IMR-90 (cell line): Measurements from ENCODE around the gene PLXND1. TPM values are rescaled to one million over a fixed set of nuclear protein-coding genes. Genes with fewer than 3 reads are reported as not detected.

Experiments
- ATAC-seq: fragments of 200-7000 bp; cut with Tn5 transposase; 2 replicates; pipeline ENCODE4 v1.9.1; 2020; ENCODE audit warnings: low read depth, mild to moderate bottlenecking, moderate library complexity
- BruUV-seq: library from RNA; stranded (reverse); fragments of 400-500 nt; replicated peaks from 2 replicates; lab custom pipeline; 2021; lab: Mats Ljungman, UMichigan
- CTCF ChIA-PET: fragments of 300-600 bp; formaldehyde crosslinking; extraction: SDS; loops from one replicate; lab custom pipeline; 2021; ENCODE audit warnings: antibody characterized with exemption; lab: Yijun Ruan, JAX
- POLR2A ChIA-PET: fragments of 300-600 bp; sonication (Branson Sonifier 250); formaldehyde crosslinking; loops from one replicate; lab custom pipeline; 2022; ENCODE audit warnings: antibody characterized with exemption; ENCODE audit not compliant: unreplicated experiment; lab: Charles Lee
- DNase-seq: peaks from one replicate; pipeline ENCODE4 v3.0.0; 2013
- H2AFZ ChIP-seq: replicated peaks from 2 replicates; pipeline ENCODE3; 2013; ENCODE audit warnings: low read length, mild to moderate bottlenecking; ENCODE audit not compliant: poor library complexity
- H2AK5ac ChIP-seq: 2 replicates; pipeline ENCODE4 v1.6.1; 2013; ENCODE audit warnings: low read depth, low read length, inconsistent platforms
- H2AK9ac ChIP-seq: replicated peaks from 2 replicates; pipeline ENCODE3; 2013; ENCODE audit warnings: mild to moderate bottlenecking, low read depth, low read length, moderate library complexity; ENCODE audit not compliant: poor library complexity
- H2BK120ac ChIP-seq: 2 replicates; pipeline ENCODE4 v1.6.1; 2013; ENCODE audit warnings: low read depth, low read length, inconsistent platforms
- H2BK15ac ChIP-seq: 3 replicates; pipeline ENCODE4 v1.6.1; 2013; ENCODE audit warnings: low read depth, low read length, inconsistent platforms
- H2BK20ac ChIP-seq: 2 replicates; pipeline ENCODE4 v1.6.1; 2013; ENCODE audit warnings: low read depth, mild to moderate bottlenecking, inconsistent platforms, low read length, moderate library complexity
- H2BK5ac ChIP-seq: 2 replicates; pipeline ENCODE4 v1.6.1; 2013; ENCODE audit warnings: mild to moderate bottlenecking, low read depth, low read length, inconsistent platforms; ENCODE audit not compliant: poor library complexity, severe bottlenecking
- H3K14ac ChIP-seq: replicated peaks from 2 replicates; pipeline ENCODE4 v1.6.1; 2013; ENCODE audit warnings: low read depth, low read length, inconsistent platforms
- H3K18ac ChIP-seq: 2 replicates; pipeline ENCODE4 v1.6.1; 2013; ENCODE audit warnings: low read depth, low read length, control low read depth
- H3K23ac ChIP-seq: 2 replicates; pipeline ENCODE4 v1.6.1; 2013; ENCODE audit warnings: low read depth, low read length, inconsistent platforms
- H3K27ac ChIP-seq: 2 replicates; pipeline ENCODE4 v1.5.1; 2013; ENCODE audit warnings: mild to moderate bottlenecking, control low read depth, low read length; ENCODE audit not compliant: insufficient read depth
- H3K27me3 ChIP-seq: 2 replicates; pipeline ENCODE4 v1.6.1; 2013; ENCODE audit warnings: low read length; ENCODE audit not compliant: control insufficient read depth, insufficient read depth
- H3K36me3 ChIP-seq: 2 replicates; pipeline ENCODE4 v1.6.1; 2013; ENCODE audit warnings: low read length, mixed read lengths; ENCODE audit not compliant: control insufficient read depth, insufficient read depth
- H3K4ac ChIP-seq: 2 replicates; pipeline ENCODE4 v1.6.1; 2013; ENCODE audit warnings: low read depth, low read length, inconsistent platforms
- H3K4me1 ChIP-seq: 2 replicates; pipeline ENCODE4 v1.6.1; 2013; ENCODE audit warnings: low read length, mixed read lengths; ENCODE audit not compliant: control insufficient read depth, insufficient read depth
- H3K4me2 ChIP-seq: 2 replicates; pipeline ENCODE4 v1.6.1; 2013; ENCODE audit warnings: low read depth, mild to moderate bottlenecking, control low read depth, low read length, moderate library complexity
- H3K4me3 ChIP-seq: 2 replicates; pipeline ENCODE4 v1.5.1; 2013; ENCODE audit warnings: low read depth, mild to moderate bottlenecking, control low read depth, low read length, moderate library complexity; ENCODE audit not compliant: insufficient read depth
- H3K56ac ChIP-seq: 2 replicates; pipeline ENCODE4 v1.6.1; 2013; ENCODE audit warnings: low read length, inconsistent platforms; ENCODE audit not compliant: insufficient read depth; ENCODE audit errors: extremely low read depth
- H3K79me1 ChIP-seq, 2 experiments: 2 replicates each; pipeline ENCODE4 v1.6.1; 2013; ENCODE audit warnings: low read length in 2 of 2, inconsistent platforms in 1 of 2, low read depth in 1 of 2
- H3K9ac ChIP-seq: 2 replicates; pipeline ENCODE4 v1.6.1; 2013; ENCODE audit warnings: low read depth, low read length, control low read depth
- H3K9me1 ChIP-seq: 2 replicates; pipeline ENCODE4 v1.6.1; 2013; ENCODE audit warnings: low read length, inconsistent platforms; ENCODE audit not compliant: insufficient read depth
- H3K9me3 ChIP-seq: 2 replicates; pipeline ENCODE4 v1.6.1; 2013; ENCODE audit warnings: low read length; ENCODE audit not compliant: control insufficient read depth, insufficient read depth
- H4K20me1 ChIP-seq: 2 replicates; pipeline ENCODE4 v1.6.1; 2013; ENCODE audit warnings: low read length, inconsistent platforms; ENCODE audit not compliant: insufficient read depth
- H4K5ac ChIP-seq: 2 replicates; pipeline ENCODE4 v1.6.1; 2013; ENCODE audit warnings: mild to moderate bottlenecking, low read depth, low read length, control low read depth
- H4K8ac ChIP-seq, 2 experiments: 2 replicates each; pipeline ENCODE4 v1.6.1; 2013; ENCODE audit warnings: low read depth in 2 of 2, low read length in 2 of 2, control low read depth in 1 of 2, inconsistent platforms in 1 of 2
- H4K91ac ChIP-seq: 2 replicates; pipeline ENCODE4 v1.6.1; 2013; ENCODE audit warnings: low read depth, low read length, inconsistent platforms; ENCODE audit not compliant: insufficient read depth
- BHLHE40 ChIP-seq: fragments of 150-350 bp; IDR thresholded peaks from 2 replicates; pipeline ENCODE4 v1.6.1; 2016; ENCODE audit warnings: mild to moderate bottlenecking, low read depth, low read length
- CEBPB ChIP-seq: IDR thresholded peaks from 2 replicates; pipeline ENCODE4 v1.6.1; 2012; ENCODE audit warnings: low read depth, low read length, improper control_type of control experiment
- CHD1 ChIP-seq: IDR thresholded peaks from 2 replicates; pipeline ENCODE4 v1.6.1; 2012; ENCODE audit warnings: low read depth, low read length, improper control_type of control experiment
- FOS ChIP-seq: fragments of 150-350 bp; IDR thresholded peaks from 2 replicates; pipeline ENCODE4 v1.6.1; 2016; ENCODE audit warnings: low read depth, low read length
- MAFK ChIP-seq: IDR thresholded peaks from 2 replicates; pipeline ENCODE4 v1.6.1; 2012; ENCODE audit warnings: low read depth, low read length, improper control_type of control experiment
- MAZ ChIP-seq: IDR thresholded peaks from 2 replicates; pipeline ENCODE4 v1.6.1; 2012; ENCODE audit warnings: low read depth, mild to moderate bottlenecking, low read length, improper control_type of control experiment, moderate library complexity, borderline replicate concordance
- MXI1 ChIP-seq: IDR thresholded peaks from 2 replicates; pipeline ENCODE4 v1.6.1; 2012; ENCODE audit warnings: low read depth, mild to moderate bottlenecking, low read length, moderate library complexity, borderline replicate concordance
- NFE2L2 ChIP-seq: fragments of 150-350 bp; IDR thresholded peaks from 2 replicates; pipeline ENCODE4 v1.6.1; 2016; ENCODE audit warnings: low read depth, mild to moderate bottlenecking, low read length
- POLR2A ChIP-seq: IDR thresholded peaks from 2 replicates; pipeline ENCODE4 v1.6.1; 2012; ENCODE audit warnings: mild to moderate bottlenecking, low read depth, low read length
- RAD21 ChIP-seq: IDR thresholded peaks from 2 replicates; pipeline ENCODE4 v1.6.1; 2012; ENCODE audit warnings: low read length, improper control_type of control experiment
- RCOR1 ChIP-seq: IDR thresholded peaks from 2 replicates; pipeline ENCODE4 v1.6.1; 2012; ENCODE audit warnings: mild to moderate bottlenecking, low read length, improper control_type of control experiment; ENCODE audit not compliant: insufficient replicate concordance
- RFX5 ChIP-seq: IDR thresholded peaks from 2 replicates; pipeline ENCODE4 v1.8.0; 2012; ENCODE audit warnings: low read depth, mild to moderate bottlenecking, low read length, moderate library complexity
- SMC3 ChIP-seq: fragments of 150-350 bp; IDR thresholded peaks from 2 replicates; pipeline ENCODE4 v1.6.1; 2016; ENCODE audit warnings: low read depth, mild to moderate bottlenecking, antibody characterized with exemption, low read length, moderate library complexity
- WGBS, 2 experiments: methylation state at CpG; one replicate each; pipeline versions ENCODE4 v1.1.5 to v1.1.7; 2013; ENCODE audit warnings: missing lambda C conversion rate in 2 of 2; ENCODE audit not compliant: insufficient read length in 1 of 2; ENCODE audit errors: extremely low coverage in 2 of 2; 5-methylcytosine and 5-hydroxymethylcytosine counted together
- dilution Hi-C: fragments of 300-500 bp; cut with HindIII; formaldehyde crosslinking; loops from one replicate; pipeline ENCODE4 v1.14.3; 2018; ENCODE audit warnings: low sequenced_read_pairs; ENCODE audit not compliant: unreplicated experiment
- in situ Hi-C: fragments of 300-500 bp; cut with MboI; formaldehyde crosslinking; loops from 3 replicates; pipeline ENCODE4 v1.14.3; 2019; ENCODE audit warnings: low sequenced_read_pairs, inconsistent platforms, mixed read lengths
- intact Hi-C: fragments of 100-400 bp; cut with micrococcal nuclease; formaldehyde crosslinking; loops from 2 replicates; pipeline ENCODE4 v1.10.0; 2022
- polyA plus RNA-seq, 3 experiments: library from polyadenylated mRNA; depleted of rRNA; stranded (reverse); fragments of >200 nt; gene quantifications; 2 replicates each; pipeline ENCODE4 v1.2.3, GENCODE V29; 2012; ENCODE audit warnings: low replicate concordance in 1 of 3
- total RNA-seq: library from RNA; depleted of rRNA; stranded (reverse); fragments of >200 nt; gene quantifications from 2 replicates; pipeline ENCODE4 v1.2.3, GENCODE V29; 2012
- TF ChIP-seq, protein P1 (sequence below): fragments of 150-350 bp; IDR thresholded peaks from 2 replicates; pipeline ENCODE4 v1.6.1; 2017; ENCODE audit warnings: mild to moderate bottlenecking, antibody characterized with exemption, low read length, low read depth
- TF ChIP-seq, protein P2 (sequence below): conservative IDR thresholded peaks from 2 replicates; pipeline ENCODE4 v1.5.1; 2012; ENCODE audit warnings: mild to moderate bottlenecking, low read depth, low read length, improper control_type of control experiment

The PLXND1 gene
- total and polyA plus RNA-seq, 2 of the 4 experiments (the other 2 are of a cell fraction), result 19.2 to 67.1 TPM

DNA sequence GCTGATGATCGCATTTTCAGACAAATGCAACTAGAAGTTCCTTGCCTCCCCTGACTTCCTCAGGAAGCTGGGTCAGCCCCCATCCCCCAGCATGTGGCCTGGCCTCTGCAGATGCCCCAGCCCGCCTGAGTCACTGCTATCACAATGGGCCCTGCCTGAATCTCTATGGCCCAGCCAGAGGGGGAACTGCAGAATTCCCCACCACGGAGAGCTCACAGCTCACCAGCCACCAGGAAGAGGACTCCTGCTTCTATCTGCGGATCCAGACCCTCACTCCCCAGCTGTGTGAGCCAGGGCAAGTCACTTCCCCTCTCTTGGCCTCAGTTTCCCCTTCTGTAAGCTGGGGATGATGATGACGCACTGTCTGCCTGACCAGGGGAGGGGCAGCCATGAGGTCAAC is 6.9 kb downstream of the PLXND1 start:
- 0 out of 2 replicates have a peak overlapping the region, but pooled peaks have one; percentile 38 for H3K56ac ChIP-seq
- peak overlapping the region; percentile 56; the same call in 1 of the 2 replicates for H3K23ac ChIP-seq
- peaks cover 30% of the 10 kb centered on the region for H4K20me1 ChIP-seq
- peaks cover 33% of the 10 kb centered on the region for H3K9me1 ChIP-seq
- no peaks in the 10 kb centered on the region for H3K36me3 ChIP-seq
- H3K27me3 ChIP-seq, result no peaks in the 10 kb centered on the region
- peak overlapping the region; percentile 55; the same call in 1 of the 2 replicates for H3K9ac ChIP-seq
- H2AK9ac ChIP-seq, result peak overlapping the region; percentile 95
- BruUV-seq, result no TSS peak
- H3K9me3 ChIP-seq, result no peaks in the 10 kb centered on the region
- peak overlapping the region; percentile 44 for H3K18ac ChIP-seq
- dilution Hi-C loops, result no loop called here
- H3K4me1 ChIP-seq, result peaks cover 57% of the 10 kb centered on the region
- peak overlapping the region; percentile 71 for H2AFZ ChIP-seq
- peak overlapping the region; percentile 84 for H4K91ac ChIP-seq
- H3K27ac ChIP-seq, result peak overlapping the region; percentile 82
- peak overlapping the region; percentile 99 for H2AK5ac ChIP-seq
- H3K4me3 ChIP-seq, result no peak overlapping the region
- peak overlapping the region; percentile 71 to 84 for H4K8ac ChIP-seq
- in situ Hi-C loops, result loop anchor here (5.0 to 25.0 kb wide), 2 partner anchors 107 to 212 kb away; no protein-coding TSS in a partner anchor
- peak overlapping the region; percentile 79 for H3K14ac ChIP-seq
- H4K5ac ChIP-seq, result peak overlapping the region; percentile 72
- DNase-seq, result peak; percentile 82
- peak; percentile 6 for ATAC-seq
- intact Hi-C loops, result loop anchor here (5.0 kb wide), 2 partner anchors 157 to 217 kb away; partner anchors contain the start of gene IFT122
- CTCF ChIA-PET, result interaction anchor here (4.2 kb wide), 1 partner anchor 109 kb away, joined by 25 read pairs; no protein-coding TSS in a partner anchor
- H2BK5ac ChIP-seq, result peak overlapping the region; percentile 84
- peak overlapping the region; percentile 73 for H2BK20ac ChIP-seq
- POLR2A ChIA-PET, result no interaction called here
- H3K79me1 ChIP-seq, result peaks cover 26 to 86% of the 10 kb centered on the region in 2 experiments
- H3K4me2 ChIP-seq, result peak overlapping the region; percentile 45; the same call in 1 of the 2 replicates
- no CpG with 5 or more reads among the region's 5 CpGs for WGBS, 2 experiments
- peak overlapping the region; percentile 86; the same call in 2 of the 3 replicates for H2BK15ac ChIP-seq
- peak overlapping the region; percentile 88 for H2BK120ac ChIP-seq
- peak overlapping the region; percentile 98 for H3K4ac ChIP-seq
- TF ChIP-seq MAFK (no peak), CEBPB (no peak), RFX5 (no peak), BHLHE40 (peak; percentile 36; the same call in 1 of the 2 replicates), MAZ (peak; percentile 70; the same call in 1 of the 2 replicates), NFE2L2 (no peak), CHD1 (no peak), POLR2A (no peak), FOS (peak; percentile 53; the same call in 1 of the 2 replicates), RAD21 (peak; percentile 17; the same call in 1 of the 2 replicates), MXI1 (no peak), SMC3 (0 out of 2 replicates have a peak, but pooled peaks have one; percentile 17), RCOR1 (no peak)
- TF ChIP-seq, protein P1, sequence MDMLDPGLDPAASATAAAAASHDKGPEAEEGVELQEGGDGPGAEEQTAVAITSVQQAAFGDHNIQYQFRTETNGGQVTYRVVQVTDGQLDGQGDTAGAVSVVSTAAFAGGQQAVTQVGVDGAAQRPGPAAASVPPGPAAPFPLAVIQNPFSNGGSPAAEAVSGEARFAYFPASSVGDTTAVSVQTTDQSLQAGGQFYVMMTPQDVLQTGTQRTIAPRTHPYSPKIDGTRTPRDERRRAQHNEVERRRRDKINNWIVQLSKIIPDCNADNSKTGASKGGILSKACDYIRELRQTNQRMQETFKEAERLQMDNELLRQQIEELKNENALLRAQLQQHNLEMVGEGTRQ, result peak; percentile 29; the same call in 1 of the 2 replicates
- TF ChIP-seq, protein P2, sequence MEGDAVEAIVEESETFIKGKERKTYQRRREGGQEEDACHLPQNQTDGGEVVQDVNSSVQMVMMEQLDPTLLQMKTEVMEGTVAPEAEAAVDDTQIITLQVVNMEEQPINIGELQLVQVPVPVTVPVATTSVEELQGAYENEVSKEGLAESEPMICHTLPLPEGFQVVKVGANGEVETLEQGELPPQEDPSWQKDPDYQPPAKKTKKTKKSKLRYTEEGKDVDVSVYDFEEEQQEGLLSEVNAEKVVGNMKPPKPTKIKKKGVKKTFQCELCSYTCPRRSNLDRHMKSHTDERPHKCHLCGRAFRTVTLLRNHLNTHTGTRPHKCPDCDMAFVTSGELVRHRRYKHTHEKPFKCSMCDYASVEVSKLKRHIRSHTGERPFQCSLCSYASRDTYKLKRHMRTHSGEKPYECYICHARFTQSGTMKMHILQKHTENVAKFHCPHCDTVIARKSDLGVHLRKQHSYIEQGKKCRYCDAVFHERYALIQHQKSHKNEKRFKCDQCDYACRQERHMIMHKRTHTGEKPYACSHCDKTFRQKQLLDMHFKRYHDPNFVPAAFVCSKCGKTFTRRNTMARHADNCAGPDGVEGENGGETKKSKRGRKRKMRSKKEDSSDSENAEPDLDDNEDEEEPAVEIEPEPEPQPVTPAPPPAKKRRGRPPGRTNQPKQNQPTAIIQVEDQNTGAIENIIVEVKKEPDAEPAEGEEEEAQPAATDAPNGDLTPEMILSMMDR, result no peak
